ENCODE measurements around the gene ZNF83.
A peak's percentile ranks its signal among the peaks of the same experiment; 100 is the strongest.
"Not testable (repeated sequence)": the region's sequence is repeated elsewhere in the genome, so short reads cannot be mapped to it uniquely, and the experiment has no call there.

ZNF83 gene

DNA sequence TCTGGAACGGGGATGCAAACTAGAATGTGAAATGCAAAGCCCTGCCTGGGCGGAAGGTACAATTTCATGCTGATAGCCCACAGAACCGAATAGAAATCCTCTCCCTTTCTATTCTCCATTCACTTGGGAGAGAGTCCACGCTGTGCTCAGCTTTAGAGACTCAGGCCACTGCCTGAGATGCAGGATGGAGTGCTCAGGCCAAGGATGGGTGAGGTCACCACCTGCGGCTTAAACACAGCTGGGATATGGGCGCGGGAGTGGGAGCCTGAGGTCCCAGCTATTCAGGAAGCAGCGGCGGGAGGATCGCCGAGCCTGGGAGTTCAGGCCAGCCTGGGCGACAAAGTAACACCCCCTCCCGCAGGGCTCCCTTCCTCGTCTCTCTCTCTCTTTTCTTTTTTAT, 446 bp upstream of the ZNF83 start:
- DNase-seq = no peak

DNA sequence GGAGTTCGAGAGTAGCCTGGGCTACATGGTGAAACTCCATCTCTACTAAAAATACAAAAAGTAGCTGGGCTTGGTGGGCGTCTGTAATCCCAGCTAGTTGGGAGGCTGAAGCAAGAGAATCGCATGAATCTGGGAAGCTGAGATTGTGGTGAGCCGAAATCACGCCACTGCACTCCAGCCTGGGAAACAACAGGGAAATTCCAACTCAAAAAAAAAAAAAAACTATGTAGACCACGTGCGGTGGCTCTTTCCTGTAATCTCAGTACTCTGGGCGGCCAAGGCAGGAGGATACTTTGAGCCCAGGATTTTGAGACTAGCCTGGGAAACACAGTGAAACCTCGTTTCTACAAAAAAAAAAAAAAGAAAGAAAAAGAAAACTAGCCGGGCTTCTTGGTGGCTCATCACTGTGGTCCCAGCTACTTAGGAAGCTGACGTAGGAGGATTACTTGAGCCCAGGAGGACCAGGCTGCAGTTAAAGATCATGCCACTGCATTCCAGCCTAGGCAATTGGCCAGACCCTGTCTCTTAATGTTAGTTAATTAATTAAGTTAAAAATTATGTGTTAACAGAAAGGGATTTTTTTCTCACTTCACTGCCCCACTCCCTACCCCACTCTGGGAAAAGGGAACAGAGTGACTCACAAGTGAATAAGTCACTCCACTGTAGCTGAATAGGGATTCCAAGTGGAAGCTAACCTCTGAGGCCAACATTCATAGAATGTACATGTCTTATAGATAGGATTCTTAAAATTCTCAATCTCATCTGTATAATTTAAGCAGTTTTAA, 2.2 kb downstream of the ZNF83 start:
- no peak for DNase-seq

DNA sequence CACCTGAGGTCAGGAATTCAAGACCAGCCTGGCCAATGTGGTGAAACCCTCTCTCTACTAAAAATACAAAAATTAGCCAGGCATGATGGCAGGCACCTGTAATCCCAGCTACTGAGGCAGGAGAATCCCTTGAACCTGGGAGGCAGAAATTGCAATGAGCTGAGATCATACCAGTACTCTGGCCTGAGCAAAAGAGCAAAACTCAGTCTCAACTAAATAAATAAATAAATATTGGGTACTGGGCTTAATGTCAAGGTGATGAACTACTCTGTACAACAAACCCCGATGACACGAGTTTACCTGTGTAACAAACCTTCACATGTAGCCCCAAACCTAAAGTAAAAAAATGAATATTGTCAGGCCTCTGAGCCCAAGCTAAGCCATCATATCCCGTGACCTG, 10.7 kb downstream of the ZNF83 start:
- not testable (repeated sequence) for DNase-seq

DNA sequence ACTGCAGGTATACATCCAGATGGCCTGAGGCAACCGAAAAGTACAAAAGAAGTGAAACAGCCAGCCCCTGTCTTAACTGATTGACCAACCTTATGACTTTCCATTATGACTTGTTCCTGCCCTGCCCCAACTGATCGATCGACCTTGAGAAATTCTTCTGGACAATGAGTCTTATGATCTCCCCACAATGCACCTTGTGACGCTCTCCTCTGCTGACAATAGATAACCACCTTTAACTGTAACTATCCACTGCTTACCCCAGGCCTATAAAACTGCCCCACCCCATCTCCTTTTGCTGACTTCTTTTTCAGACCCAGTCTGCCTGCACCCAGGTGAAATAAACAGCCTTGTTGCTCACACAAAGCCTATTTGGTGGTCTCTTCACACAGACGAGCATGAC, 11.2 kb downstream of the ZNF83 start:
- no peak for DNase-seq

DNA sequence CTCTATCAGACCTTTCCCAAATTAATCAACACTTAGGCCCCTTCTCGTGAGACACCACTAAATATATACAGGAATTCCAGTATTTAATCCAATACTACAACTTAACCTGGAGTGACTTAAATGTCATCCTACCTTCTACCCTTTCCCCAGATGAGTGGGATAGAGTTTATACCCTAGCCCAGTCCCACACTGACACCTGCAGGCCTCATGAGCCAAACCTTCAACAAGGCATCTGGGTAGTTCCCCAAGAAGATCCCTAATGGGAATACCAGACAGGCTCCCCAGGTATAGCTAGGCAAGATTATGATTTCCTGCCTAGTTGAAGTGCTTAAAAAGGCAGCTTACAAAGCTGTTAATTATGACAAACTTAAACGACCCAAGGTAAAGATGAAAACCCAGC, 15.9 kb downstream of the ZNF83 start:
- no peak for DNase-seq

DNA sequence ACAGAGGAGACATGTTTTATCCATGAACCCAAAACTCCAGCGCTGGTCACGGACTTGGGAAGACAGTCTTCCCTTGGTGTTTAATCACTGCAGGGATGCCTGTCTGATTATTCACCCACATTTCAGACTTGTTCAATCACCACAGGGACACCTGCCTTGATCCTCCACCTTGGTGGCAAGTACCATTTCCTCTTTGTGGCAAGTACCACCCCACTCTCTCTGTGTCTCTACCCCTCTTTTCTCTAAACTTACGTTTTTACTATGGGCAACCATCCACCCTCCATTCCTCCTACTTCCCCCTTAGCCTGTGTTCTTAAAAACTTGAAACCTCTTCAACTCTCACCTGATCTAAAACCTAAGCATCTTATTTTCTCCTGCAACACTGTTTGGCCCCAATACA, 16.8 kb downstream of the ZNF83 start:
- DNase-seq = no peak

DNA sequence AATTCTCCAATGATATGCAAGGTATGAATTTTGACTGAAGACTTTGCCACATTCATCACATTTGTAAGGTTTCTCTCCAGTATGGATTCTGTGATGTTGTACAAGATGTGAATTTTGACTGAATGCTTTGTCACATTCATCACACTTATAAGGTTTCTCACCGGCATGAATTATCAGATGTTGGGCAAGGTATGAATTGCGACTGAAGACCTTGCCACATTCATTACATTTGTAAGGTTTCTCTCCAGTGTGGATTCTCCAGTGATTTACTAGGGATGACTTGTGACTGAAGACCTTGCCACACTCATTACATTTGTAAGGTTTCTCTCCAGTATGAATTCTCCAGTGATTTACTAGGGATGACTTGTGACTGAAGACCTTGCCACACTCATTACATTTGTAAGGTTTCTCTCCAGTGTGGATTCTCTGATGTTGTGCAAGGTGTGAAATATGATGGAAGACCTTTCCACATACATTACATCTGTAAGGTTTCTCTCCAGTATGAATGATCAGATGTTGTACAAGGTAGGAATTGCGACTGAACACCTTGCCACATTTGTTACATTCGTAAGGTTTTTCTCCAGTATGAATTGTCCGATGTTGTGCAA, 24.8 kb downstream of the ZNF83 start:
- no peak for DNase-seq

DNA sequence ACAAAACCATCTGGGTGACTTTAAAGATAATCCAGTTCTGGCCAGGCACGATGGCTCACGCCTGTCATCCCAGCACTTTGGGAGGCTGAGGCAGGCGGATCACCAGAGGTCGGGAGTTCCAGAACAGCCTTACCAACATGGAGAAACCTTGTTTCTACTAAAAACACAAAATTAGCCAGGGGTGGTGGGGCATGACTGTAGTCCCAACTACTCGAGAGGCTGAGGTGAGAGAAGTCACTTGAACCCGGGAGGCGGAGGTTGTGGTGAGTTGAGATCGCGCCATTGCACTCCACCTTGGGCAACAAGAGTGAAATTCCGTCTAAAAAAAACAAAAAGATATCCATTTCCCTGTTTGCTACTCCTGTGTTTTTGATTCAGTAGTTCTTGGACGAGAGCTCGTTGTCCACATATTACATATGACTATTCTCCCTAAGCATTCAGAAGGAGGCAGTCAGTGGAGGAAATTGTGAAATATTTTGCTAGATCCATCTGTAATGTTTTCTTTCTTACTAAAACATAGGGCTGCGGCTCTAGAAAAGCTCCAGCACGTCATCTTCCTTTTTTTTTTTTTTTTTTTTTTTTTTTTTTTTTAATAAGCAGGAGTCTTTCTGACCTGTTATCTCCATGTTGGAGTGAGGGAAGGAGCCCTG, 34.5 kb downstream of the ZNF83 start:
- no peak for DNase-seq

DNA sequence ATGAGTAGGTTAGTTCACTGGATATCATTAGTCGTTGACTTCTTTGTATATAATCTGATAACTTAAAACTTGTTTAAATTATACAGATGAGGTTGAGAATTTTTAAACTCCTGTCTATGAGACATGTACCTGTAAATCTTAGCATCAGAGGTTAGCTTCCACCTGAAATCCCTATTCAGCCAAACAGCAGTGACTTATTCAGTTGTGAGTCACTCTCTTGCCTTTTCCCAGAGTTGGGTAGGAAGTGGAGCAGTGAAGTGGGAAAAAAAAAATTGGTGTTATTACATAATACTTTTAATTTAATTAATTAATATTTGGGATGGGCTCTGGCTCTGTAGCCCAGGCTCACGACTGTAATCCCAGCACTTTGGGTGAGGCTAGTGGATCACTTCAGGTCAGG, 35.2 kb downstream of the ZNF83 start:
- DNase-seq = no peak

DNA sequence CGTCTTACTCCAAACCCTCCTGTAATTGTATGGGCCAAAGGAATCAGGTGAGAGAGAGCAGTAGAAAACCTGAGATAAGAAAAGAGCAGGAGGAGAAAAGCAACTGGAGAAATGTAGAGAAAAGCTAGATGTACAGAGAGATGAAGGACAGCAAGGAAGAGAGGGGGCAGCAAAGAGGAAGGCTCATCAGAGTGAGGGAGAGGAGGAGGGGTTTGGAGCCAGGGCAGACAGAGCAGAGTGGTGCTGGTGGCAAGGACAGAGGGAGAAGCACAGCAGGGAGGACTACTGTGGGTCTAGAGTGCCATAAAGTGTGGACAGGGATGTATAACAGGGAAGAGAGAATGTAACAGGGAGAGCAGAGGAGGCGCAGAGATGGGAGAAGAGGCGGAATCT, 36.2 kb downstream of the ZNF83 start:
- not testable (repeated sequence) for DNase-seq

DNA sequence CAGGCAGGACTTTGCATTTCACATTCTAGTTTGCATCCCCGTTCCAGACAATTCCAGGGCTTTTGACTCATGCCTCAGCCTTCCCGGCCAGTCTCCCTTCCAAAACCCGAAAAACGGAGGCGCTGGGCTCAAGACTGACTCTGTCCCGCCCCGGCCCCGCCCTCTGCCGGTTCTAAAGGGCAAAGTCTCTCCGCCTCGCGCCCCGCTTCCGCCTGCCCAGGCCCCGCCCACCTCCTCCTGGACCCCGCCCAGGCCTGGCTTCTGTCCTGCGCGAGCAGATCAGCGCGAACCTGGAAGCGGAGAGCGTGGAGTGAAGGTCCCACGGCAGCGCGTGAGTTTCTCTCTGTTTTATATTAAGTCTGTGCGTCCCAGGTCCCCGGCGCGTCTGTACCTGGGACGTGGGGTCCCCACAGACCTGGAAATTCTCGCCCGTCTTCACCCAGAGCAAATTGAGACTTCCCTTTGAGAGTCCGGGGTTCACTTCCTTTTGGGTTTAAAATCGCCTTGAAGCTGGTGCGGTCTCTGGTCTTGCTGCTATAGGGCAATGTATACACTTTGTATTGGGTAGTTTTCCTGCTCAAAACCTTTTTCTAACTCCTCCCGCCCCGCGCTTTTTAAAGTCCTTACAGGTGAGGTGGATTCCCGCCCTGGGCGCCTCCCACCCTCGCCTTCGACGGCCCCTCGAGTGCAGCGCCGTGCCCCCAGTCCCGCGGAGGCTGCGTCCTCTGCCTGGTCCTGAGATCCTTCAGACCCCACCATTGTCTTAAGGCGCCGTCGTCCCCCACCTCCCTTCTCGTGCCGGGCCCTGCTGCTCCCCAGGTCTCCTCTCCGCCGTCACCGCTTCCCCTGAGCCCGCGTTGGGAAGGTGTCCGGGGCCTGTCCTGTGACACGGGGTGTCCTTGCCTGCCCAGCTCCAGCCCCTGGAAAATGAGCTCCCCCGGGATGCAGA, 36.9 kb downstream of the ZNF83 start:
- peak; percentile 61 for DNase-seq

DNA sequence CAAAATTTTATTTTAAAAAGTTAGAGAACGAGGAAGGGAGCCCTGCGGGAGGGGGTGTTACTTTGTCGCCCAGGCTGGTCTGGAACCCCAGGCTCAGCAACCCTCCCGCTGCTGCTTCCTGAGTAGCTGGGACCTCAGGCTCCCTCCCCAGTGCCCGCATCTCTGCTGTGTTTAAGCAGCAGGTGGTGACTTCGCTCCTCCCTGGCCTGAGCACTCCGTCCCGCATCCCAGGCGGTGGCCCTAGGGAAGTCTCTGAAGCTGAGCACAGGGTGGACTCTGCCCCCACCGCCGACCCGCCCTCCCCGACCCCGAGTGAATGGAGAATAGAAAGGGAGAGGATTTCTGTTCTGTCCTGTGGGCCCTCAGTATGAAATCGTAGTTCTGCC, 37.5 kb downstream of the ZNF83 start:
- no peak for DNase-seq

DNA sequence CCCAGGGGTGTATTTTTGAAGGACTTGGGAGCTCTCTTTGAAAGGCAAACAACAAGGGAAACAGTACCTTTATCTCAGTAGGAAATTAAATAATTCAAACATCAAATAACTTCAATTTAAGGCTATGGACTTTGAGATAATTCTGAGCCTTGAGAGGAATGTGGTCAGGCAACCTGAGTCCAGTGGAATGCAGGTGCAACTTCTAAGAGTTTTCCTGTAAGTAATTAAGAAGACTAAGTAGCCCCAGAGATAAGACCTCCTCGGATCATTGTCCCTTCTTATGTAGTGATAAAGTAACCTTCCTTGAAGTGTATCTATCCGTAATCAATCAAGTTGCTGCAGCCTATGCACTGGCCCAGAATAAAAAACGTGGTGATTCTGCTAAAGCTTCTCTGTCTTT, 38.9 kb downstream of the ZNF83 start:
- DNase-seq = no peak

DNA sequence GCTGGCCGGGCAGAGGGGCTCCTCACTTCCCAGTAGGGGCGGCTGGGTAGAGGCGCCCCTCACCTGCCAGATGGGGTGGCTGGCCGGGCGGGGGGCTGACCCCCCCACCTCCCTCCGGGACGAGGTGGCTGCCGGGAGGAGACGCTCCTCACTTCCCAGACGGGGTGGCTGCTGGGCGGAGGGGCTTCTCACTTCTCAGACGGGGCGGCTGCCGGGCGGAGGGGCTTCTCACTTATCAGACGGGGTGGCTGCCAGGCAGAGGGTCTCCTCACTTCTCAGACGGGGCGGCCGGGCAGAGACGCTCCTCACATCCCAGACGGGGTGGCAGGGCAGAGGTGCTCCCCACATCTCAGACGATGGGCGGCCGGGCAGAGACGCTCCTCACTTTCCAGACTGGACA, 44.7 kb downstream of the ZNF83 start:
- DNase-seq = not testable (repeated sequence)

DNA sequence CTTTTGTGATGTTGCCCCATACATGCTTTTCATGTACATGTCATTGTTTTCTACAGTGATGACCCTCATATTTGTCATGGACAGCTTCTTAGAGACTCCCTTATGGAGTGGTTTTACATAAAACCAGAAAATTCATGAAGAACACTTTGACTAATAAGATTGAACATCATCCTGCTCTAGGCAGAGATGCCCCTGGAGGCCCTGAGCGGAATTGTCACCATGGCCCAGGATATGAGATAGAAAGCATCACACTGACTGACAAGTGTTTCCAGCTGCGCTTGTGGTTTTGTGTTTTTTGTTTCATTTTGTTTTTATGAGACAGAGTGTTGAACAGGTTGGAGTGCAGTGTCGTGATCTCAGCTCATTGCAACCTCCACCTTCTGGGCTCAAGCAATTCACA, 45.9 kb downstream of the ZNF83 start:
- no peak for DNase-seq

DNA sequence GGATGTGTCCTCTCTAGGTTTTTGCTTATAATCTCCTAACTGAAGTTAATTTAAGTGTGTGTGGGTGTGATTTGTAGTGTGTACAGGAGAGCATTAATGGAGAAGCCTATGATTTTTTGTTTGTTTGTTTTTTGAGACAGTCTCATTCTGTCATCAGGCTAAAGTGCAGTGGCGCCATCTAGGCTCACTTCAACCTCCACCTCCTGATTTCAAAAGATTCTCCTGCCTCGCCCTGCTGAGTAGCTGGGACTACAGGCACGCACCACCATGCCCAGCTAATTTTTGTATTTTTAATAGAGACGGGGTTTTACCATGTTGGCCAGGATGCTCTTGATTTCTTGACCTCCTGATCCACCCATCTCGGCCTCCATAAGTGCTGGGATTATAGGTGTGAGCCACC, 47.4 kb downstream of the ZNF83 start:
- no peak for DNase-seq

DNA sequence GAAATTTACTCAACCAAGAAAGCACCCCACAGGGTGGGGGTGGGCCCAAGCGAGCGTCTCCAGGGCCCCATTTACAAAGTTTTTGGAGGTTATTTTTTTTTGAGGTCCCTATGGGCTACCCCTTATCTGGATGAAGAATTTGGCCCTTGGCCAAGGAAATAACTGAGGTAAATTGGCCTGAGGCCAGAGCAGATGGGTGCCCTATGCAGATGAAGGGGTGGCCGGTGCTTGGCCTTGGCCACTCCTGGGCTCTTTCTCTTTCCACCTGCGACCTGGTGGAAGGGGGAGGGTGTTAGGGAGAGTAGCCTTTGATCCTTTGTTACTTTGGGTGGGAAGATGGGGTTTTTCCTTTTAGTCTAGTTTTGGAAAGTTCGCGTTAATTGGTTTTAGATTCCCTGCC, 52.6 kb downstream of the ZNF83 start:
- no peak for DNase-seq

DNA sequence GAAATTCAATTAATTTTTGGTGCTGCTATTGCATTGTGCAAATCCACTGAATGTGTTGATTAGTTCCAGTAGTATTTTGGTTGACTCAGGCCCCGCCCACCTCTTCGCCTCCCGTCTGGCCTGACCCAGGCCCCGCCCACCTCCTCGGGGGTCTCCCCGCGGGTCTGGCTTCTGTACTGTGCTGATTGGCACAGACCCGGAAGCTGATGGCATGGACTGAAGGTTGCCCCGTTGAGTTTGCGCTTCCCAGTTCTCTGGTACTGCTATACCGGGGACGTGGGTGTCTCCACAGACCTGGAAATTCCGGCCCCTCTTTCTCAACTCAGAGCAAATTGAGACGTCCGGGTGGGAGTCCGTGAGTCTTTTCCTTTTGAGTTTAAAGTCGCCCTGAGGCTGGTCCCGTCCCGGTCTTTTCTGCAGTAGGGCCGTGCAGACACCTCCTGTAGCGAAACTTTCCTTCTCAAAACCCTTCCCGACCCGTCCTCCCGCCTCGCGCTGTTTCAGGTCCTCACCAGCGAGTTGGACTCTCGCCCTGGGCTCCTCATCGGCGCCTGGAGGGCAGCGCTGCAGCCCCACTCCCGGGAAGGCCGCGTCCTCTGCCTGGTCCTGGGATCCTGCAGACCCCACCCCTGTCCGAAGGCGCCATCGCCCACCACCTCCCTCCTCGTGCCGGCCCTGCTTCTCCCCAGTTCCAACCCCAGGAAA, 53.3 kb downstream of the ZNF83 start:
- DNase-seq = no peak

DNA sequence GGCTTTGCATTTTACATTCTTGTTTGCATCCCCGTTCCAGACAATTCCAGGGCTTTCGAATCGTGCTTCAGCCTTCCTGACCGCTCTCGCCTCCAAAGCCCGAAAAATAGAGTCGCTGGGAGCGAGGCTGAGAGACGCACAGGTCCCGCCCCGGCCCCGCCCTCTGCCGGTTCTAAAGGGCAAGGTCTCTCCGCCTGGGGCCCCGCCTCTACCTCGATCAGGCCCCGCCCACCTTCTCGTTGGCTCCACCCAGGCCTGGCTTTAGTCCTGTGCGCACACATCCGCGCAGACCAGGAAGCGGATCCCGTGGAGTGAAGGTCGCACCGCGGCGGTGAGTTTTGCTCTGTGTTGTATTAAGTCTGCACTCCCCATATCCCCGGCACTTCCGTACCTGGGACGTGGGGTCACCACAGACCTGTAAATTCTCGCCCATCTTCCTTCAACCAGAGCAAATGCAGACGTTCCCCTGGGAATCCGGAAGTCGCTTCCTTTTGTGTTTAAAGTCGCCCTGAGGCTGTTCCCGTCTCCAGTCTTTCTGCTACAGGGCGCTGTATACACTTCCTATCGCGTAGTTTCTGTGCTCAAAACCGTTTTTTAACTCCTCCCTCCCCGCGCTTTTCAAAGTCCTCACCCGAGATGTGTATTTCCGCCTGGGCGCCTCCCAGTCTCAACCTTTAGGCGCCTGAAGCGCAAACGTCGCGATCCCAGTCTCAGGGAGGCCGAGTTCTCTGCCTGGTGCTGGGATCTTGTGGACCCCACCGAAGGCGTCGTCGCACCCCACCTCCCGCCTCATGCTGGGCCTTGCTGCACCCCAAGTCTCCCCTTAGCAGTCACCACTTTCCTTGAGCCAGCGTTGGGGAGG, 67.9 kb downstream of the ZNF83 start, which contains the start of gene ZNF701:
Gene ZNF701 (plus strand): TSS at position 288 of the 862 bp plus-strand sequence. CDS start 3,861 bp downstream, outside the sequence.
- peak; percentile 61 for DNase-seq

DNA sequence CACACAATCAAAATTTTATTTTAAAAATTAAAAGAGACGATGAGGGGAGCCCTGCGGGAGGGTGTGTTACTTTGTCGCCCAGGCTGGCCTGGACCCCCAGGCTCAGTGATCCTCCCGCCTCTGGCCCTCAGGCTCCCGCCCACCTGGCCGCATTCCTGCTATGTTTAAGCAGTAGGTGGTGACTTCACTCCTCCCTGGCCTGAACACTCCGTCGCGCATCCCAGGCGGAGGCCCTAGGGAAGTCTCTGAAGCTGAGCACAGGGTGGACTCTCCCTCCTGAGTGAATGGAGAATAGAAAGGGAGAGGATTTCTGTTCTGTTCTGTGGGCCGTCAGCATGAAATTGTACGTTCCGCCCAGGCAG, 68.5 kb downstream of the ZNF83 start:
- not testable (repeated sequence) for DNase-seq

DNA sequence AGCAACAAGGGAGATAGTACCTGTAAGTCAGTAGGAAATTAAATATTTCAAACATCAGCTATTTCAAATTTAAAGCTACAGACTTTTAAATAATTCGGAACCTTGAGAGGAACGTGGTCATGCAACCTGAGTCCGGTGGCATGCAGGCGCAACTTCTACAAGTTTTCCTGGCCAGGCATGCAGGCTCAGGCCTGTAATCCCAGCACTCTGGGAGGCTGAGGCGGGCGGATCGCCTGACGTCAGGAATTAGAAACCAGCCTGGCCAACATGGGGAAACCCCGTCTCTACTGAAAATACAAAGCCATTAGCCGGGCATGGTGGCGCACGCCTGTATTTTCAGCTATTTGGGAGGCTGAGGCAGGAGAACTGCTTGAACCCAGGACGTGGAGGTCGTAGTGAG, 70.2 kb downstream of the ZNF83 start:
- no peak for DNase-seq

DNA sequence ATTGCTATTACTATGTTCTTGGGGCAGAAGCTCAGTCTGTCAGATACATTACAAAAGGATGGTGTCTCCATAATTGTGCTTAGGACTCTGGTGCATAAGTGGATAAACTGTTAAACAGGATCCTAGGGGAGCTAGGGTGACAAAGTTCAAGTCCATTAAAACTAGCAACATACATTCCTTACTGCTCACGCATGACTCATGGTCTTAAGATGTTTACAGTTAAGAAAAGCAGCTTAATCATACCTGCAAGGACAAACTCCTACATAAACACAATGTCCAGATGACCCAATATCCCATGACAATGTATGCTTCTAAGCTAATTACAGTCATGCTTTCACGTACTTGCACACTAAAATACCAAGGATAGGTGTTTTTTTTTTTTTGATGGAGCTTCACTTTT, 71.6 kb downstream of the ZNF83 start:
- DNase-seq = no peak

All from NCI-H2107 (cell line).